NCI-H510A treated with DMSO at 0.1 percent for 48 hours (cell line): ENCODE data around the gene MORC4.

ENCODE experiments used
- DNase-seq: peaks from one replicate; lab custom pipeline; 2025; lab: John Stamatoyannopoulos, UW

MORC4 gene

DNA sequence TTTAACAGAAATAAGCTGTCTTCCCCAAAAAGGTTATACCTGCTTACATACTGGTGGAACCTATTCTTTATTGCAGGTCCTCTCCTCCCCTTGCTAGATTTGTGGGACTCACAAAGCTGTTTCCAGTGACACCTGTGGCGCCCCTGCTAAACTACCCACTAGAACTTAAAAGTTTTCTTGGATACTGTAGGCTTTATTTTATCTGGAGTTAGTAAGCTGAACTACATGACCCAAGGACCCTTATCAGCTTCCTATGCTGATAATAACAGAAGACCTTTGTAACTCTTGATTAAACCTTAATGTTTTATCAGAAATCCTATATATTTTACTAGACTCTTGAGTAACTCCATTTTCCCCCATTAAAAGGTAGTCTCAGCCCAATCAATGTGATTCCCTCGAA, 47.5 kb downstream of the MORC4 start:
- DNase-seq, result no peak

DNA sequence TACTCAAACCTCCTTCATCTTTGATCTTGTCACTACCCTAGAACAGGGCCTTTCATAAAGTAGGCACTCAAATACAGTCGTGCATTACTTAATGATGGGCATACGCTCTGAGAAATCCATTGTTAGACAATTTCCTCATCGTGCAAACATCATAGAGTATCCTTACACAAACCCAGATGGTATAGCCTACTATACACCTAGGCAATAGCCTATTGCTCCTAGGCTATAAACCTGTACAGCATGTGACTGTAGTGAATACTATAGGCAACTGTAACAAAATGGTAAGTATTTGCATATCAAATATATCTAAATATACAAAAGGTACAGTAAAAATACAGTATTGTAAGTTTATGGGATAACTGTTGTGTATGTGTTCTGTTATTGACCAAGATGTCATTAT, 47.9 kb downstream of the MORC4 start:
- DNase-seq, result no peak

DNA sequence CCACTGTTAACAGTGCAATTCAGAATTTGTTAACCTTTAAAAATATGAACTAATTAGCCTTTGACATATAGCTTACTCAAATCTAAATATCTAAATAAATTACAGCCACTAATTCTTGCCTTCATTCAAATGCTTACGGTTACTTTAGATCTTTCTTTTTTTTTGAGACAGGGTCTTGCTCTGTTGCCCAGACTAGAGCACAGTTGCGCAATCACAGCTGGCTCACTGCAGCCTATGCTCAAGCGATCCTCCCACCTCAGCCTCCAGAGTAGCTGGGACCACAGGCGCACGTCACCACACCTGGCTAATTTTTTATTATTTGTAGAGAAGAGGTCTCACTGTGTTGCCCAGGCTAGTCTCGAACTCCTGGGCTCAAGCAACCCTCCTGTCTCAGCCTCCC, 48.8 kb downstream of the MORC4 start:
- no peak for DNase-seq

DNA sequence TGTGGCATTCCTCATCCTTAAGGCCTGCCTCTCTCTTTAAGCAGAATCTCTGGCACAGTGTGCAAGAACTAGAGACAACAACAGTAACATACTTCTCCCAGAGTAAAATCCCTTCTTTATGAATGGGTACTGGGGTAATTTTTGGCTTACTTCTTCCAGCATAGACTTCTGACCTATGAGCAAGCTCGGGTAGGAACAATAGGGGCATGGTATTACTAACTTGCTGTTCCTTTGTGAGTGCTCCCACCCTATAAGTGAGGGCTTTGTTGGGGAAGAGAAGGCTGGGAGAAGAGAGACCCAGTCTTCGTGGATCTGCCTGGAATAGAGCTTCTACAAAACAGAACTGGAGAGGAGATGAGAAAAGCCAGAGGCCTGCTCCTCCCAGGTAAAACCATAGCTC, 49.6 kb downstream of the MORC4 start:
- no peak for DNase-seq

DNA sequence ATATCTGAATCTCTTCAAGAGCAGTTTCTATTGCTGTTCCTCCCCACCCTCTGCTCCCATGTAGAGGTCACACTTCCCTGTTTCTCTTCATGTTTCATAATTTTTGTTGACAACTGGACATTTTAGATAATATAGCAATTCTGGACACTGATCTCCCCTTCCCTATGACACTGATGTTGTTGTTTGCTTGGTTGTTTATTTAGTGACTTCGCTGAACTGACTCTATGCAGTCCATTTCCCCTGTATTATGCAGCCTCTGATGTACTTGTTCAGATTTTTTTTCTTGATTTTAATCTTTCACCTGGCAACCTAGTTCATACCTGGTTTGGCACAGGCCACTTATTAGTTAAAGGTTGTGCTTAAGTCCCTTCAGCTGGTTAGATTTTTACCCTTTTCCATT, 50.6 kb downstream of the MORC4 start:
- DNase-seq, result no peak

DNA sequence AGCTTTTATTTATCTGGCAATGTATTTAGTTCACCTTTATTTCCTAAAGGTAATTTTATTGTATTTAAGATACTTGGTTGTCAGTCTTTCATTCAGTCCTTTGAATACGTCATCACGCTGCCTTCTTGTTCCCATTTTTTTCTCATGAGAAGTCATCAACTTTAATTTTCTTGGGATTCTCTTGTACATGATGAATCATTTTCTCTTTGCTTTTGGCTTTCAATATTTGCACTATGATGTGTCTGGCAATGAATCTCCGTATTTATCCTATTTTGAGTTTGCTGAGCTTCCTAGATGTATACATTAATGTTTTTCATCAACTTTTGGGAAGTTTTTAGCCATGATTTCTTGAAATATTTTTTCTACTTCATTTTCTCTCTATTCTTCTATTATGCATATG, 51.4 kb downstream of the MORC4 start:
- DNase-seq, result no peak

DNA sequence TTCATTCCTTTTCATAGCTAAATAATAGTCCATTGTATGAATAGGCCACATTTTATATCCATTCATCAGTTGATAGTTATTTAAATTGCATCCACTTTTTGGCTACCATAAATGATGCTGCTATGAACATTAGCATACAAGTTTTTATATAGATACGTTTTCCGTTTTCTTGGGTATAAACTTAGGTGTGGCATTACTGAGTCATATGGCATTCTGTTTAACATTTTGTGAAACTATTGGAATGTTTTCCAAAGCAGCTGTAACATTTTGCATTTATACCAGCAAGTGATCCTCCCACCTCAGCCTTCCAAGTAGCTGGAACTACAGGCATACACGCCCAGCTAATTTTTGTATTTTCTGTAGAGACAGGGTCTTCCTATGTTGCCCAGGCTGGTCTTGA, 53.5 kb downstream of the MORC4 start:
- DNase-seq, result no peak

DNA sequence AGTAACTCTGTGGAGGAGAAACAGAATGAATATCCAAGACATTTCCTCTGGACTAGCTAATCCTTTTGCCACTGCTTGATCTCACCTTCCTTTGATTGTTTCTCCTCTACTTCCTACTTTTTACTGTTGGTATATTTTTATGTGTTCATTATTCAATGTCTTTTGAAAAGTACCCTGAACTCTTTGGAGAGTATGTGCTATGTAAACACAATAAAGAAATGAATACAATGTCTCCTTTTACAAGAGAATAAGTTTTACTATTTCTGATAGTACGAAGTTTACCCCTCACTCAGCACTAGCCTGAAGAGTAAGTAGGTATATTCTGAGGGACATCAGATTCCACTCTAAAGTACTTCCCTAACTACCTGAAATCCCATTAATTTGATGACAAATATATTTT, 59.9 kb downstream of the MORC4 start:
- DNase-seq, result no peak

DNA sequence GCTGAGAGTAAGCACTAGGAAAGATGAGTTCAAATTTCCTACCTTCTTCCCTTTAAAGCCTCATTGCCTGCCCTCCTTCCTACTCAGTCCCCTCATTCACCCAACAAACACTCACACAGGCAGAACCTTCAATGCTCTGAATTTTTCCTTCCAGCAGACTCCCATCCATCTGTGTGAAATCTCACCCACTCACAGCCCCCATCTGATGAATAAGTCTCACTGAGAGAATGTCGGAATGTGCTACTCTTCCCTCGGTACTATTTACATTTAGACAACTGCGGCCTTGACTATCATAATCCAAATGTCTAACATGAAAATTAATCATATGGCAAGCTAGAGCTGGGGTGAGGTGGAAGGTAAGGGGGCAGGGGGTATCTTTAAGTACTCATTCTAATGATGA, 60.4 kb downstream of the MORC4 start:
- DNase-seq, result no peak

DNA sequence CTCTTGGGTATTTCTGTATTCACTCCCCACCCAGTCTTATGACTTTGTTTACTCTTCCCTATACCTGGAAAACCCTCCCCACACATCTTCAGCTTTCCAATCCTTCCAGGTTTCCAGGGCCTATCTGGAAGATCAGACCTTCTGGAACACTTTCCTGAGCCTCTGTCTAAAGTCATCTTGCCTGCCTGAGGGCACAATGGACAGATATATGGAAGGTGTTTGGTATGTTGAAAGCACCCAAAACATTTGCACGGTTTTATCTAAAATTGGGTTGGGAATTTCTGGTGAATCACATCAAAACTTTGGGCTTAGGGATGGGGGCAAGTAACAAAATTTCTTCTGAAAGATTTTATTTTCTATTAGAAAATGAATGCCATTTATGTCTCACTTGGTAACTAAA, 63.8 kb downstream of the MORC4 start:
- no peak for DNase-seq

DNA sequence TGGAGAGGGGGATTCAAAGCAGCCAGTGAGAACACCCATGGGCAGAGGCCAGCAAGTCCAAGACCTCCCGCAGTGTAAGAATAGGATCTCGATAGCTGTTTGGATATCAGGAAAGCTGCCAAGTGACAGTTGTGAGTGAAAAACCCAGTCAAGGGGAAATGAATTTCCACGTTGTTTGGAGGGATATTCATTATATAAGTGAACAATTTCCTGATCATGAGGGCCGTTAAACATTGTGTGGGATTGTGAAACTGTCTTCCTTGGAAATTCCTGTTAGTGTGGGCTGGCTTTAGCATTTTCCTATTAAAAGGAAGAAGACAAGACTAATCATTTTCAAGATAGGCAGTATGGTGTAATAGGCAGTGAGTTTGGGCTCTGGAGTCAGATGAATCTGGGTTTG, 64.8 kb downstream of the MORC4 start:
- no peak for DNase-seq

DNA sequence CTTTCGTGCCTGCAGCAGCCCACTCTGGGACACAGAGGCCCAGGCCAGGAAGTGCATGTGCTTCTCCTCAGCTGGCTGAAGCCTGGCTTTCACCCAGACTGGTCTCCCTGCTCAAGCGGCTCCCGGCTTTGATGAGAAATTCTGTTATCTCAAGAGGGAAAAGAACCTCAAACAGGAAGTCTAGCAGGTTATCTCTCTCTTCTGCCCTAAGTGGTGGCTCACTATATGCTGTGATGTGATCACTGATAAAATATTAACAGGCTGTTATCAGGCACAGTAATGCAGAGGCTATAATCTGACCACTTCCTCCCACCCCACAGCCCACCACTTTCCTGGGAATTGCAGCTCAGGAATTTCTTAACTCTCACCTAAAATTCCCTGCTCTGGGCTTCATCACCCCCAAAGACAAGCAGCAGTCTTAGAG, 66.5 kb downstream of the MORC4 start:
- DNase-seq, result no peak

DNA sequence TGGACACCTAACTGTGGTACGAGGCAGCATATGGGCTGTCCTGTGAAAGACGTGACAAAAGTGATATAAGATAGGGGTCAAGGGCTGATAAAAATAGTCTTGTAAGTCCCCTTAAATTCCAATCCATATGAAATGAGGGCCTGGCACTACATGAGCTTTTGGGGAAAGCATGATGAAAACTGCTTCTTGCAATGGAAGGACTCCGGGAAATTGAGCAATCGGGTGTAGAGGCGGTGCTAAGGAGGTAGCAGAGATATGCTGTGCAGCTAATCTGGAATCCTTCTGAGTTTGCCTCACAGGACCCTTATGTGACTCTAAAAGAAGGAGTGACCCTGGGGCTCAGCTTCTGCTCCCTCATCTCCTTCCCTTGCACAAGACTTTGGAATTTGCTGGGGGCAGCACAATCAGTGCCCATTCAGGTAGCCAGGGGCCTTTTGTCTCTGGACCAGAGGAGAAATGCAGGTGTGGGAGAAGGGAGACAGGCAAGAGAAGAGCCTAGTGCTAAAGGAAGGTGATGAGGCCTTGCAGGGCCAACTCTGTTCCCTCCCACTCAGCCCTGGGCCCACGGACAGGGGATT, 67.0 kb downstream of the MORC4 start:
- DNase-seq, result no peak

DNA sequence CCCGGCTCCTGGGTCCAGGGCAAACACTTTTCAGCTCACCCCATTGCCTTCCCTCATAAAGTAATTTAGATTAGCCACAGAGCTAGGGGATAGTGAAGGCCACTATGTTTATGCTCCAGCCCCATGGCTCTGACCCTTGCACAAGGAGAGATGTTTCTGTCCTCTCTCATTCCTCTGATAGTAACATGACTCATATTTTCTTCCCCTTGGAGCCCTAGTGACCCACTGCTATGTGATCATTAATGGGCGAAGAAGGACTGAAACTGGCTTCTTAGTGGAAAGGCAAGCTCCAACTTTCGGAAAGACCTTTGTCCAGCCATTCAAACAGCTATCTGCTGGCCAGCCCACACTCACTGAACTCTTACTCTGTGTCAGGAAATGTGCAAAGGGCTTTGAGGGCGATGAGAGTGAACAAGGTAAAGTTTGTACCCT, 67.5 kb downstream of the MORC4 start:
- no peak for DNase-seq

DNA sequence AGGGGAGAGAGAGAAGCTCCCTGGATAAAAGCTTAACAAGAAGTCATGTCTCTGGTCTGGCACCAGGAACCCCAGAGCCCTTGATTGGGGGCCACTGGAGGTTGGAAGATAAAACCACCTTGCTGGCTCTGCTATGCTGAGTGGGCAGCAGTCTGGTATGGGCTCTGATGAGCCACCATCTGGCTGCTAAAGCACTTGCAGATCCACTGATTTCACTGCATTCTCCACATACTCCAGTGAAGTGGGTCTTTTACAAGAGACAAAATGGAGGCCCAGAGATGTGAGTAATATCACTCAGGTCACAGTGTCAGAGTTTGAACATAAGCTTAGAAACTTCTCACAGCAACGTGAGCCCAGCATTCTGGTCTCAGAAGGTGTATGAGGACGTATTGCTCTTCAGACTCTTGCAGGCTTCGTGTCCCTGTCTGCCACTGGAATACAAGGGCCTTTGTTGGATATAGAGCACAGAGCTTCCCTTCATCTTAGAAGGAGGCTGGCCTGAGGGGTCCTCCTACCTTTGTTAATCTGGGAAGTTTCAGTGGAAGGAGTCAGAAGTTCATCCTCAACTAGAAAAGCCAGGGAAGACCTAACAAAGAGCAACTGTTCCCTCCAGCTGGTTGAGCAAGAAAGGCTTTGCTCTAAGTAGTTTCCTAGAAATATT, 68.1 kb downstream of the MORC4 start:
- no peak for DNase-seq

DNA sequence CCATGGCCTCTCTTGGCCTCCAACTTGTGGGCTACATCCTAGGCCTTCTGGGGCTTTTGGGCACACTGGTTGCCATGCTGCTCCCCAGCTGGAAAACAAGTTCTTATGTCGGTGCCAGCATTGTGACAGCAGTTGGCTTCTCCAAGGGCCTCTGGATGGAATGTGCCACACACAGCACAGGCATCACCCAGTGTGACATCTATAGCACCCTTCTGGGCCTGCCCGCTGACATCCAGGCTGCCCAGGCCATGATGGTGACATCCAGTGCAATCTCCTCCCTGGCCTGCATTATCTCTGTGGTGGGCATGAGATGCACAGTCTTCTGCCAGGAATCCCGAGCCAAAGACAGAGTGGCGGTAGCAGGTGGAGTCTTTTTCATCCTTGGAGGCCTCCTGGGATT, 71.8 kb downstream of the MORC4 start:
- no peak for DNase-seq

DNA sequence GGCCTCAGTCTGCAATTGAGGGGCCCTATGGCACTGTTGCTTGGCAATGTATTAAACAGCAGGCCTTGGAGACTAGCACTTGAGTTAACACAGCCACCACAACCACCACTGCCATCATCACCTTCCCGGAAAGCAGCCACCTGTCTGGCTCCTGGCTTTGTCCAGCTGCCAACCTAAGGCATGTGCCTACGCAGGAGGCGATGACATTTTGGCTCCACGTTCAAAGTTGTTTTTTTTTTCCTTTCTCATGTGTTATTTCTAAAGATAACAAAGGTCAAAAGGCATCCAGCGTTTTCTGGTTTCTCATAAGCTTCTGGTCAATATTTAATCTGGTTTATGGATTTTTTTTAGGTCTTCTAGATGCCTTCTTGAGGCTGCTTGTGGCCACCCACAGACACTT, 72.3 kb downstream of the MORC4 start:
- no peak for DNase-seq

DNA sequence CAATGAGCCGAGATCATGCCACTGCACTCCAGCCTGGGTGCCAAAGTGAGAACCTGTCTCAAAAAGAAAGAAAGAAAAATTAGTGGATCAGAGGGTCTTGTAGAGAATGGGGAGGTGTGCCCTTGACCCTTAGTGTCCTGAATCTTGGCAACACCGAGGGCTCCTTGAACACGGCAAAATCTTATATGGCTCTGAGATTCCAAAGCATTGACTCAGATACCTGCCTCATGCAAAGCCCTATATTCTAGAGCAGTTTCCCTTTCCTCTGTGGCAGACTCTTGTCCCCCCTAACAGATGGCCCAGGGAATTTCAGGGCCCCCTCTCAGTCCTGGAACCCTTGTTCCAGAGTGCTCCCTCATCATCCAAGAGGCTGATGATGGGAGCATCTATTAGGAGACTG, 73.0 kb downstream of the MORC4 start:
- DNase-seq, result no peak

DNA sequence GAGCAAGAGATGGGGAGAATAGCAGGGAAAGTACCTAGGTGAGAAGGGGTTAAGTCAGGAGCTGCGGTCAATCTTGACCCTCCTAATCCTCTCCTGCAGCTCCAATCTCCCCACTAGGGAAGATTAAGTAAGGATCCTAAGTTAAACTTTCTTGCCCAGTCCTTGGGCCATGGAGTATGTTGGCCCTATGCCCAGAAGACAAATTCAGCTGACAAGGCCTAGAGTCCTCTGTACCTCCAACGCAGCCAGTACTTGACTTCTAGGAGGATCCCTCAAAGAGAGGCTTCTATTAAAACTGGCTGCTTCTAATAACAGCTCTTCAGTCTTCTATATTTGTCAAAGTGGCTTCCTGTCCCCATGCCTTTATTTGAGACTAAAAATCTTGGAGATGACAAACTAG, 78.4 kb downstream of the MORC4 start:
- DNase-seq, result no peak

DNA sequence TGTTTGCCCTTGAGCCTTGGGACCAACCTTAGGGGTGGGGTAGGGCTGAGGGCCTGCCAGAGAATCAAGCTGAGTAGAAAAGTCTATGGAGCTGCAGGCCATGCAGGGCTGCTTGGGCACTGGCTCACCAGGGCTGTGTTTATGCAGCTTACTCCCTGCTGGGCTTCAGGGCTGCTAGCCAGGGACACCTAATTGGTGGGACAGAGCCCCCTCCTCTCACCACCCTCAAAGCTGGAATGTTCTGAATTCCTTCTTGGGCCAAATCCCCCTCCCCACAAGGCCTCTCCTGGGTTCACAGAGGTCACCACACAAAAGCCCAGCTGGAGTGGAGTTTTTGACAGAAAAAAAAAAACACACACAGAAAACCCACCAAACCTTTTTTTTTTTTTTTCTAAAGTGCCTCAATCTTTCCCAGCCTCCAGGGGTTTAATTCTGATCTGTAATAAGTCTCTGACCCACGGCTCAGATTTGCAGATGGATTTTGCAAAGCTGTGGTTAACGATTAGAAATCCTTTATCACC, 80.0 kb downstream of the MORC4 start, which contains the start of gene CLDN2:
Gene CLDN2 (plus strand): TSS at position 471 of the 521 bp plus-strand sequence. CDS start 7,827 bp downstream, outside the sequence.
- DNase-seq, result no peak

DNA sequence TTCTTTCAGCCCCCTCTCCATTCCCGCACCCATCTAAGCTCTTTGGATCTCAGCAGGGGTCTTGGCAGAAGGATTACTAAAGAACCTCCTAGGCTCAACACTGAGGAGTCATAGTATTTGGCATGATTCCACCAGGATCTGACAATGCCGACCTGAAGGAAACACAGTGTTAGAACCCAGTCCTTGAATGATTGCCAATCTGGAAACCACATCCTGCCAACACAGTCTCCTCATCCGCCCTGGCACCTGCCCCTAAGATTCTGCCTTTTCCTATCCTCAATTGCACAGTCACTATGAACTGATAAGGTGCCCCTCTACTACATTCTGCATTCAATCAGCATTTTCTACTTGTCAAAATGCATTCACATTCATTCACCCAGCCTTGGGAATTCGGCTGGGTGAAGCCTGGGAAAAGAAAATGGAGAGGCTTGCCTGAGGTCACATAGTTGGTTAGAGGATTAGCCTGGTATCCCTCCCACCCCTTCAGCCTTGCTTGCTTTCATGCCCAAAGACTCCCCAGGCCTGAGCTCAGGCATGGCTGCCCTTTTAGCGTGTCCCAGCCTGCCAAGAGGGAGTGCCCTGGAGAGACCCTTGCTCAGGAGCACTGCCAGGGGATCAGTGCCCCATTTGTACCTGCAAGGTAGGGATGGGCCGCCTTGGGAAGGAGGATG, 82.0 kb downstream of the MORC4 start:
- no peak for DNase-seq

DNA sequence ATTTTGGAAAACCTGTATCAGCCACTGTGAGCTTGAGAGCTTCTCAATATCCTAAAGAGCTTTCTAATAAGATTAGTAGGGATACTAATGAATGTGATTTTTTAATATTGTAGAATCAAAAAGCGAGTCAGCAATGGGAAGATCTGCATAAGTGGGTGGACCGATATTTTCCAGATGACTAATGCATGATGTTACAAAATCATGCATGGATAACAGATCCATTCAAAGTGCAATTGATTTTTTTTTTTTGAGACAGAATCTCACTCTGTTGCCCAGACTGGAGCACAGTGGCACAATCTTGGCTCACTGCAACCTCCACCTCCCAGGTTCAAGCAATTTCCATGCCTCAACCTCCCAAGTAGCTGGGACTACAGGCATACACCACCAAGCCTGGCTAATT, 87.1 kb downstream of the MORC4 start:
- DNase-seq, result no peak

DNA sequence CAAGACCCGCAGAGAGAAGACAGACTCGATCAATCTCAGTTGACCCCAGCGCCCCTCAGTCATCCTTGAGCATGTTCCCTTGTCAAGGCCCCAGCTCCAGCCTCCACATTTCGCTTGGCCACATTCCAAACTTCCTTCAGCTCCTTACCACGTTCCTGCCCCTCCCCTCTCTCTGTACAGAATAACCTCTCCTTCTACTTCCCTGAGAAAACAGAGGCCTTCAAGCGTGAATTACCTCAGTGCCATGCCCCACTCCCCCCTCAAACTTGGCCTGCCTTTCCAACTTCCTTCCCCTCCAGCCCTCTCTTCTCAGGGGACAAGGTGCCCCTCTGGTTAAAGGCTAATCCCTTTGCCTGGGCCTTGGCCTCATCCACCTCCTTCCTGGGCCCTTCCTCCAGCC, 93.7 kb downstream of the MORC4 start:
- no peak for DNase-seq
